KOPT-K1 (cell line): ENCODE measurements around the gene RAB21.

ENCODE experiments used
- H3K27ac ChIP-seq: fragments of 200-600 bp; sonication (generic); 2 replicates; pipeline ENCODE4 v1.5.1; 2016; ENCODE audit warnings: antibody characterized with exemption, mild to moderate bottlenecking, low read depth, low read length; ENCODE audit not compliant: poor library complexity, severe bottlenecking
- H3K36me3 ChIP-seq: fragments of 200-600 bp; sonication (generic); 2 replicates; pipeline ENCODE4 v1.5.1; 2017; ENCODE audit warnings: antibody characterized with exemption, mild to moderate bottlenecking, low read length, moderate library complexity; ENCODE audit not compliant: insufficient read depth
- H3K9me3 ChIP-seq: fragments of 200-600 bp; sonication (generic); 2 replicates; pipeline ENCODE4 v1.5.1; 2017; ENCODE audit warnings: antibody characterized with exemption, low read length, mild to moderate bottlenecking; ENCODE audit not compliant: insufficient read depth, poor library complexity, severe bottlenecking

RAB21 gene

GRCh38 chr12:71766202-71766601 lies 11.5 kb downstream of the RAB21 start:
- peaks cover 19% of the 10 kb centered on the region for H3K36me3 ChIP-seq
- no peak overlapping the region for H3K27ac ChIP-seq
- peaks cover 12% of the 10 kb centered on the region for H3K9me3 ChIP-seq

GRCh38 chr12:71767183-71767582 lies 12.5 kb downstream of the RAB21 start:
- peaks cover 2% of the 10 kb centered on the region for H3K9me3 ChIP-seq
- H3K27ac ChIP-seq: no peak overlapping the region
- peaks cover 28% of the 10 kb centered on the region for H3K36me3 ChIP-seq

GRCh38 chr12:71768900-71769299 lies 14.2 kb downstream of the RAB21 start:
- Histone ChIP-seq H3K36me3 (peaks cover 41% of the 10 kb centered on the region), H3K27ac (no peak overlapping the region), H3K9me3 (no peaks in the 10 kb centered on the region)

GRCh38 chr12:71771069-71771468 lies 16.4 kb downstream of the RAB21 start:
- Histone ChIP-seq H3K36me3 (peaks cover 61% of the 10 kb centered on the region), H3K9me3 (no peaks in the 10 kb centered on the region), H3K27ac (no peak overlapping the region)

GRCh38 chr12:71772735-71773134 lies 18.1 kb downstream of the RAB21 start:
- peaks cover 71% of the 10 kb centered on the region for H3K36me3 ChIP-seq
- H3K9me3 ChIP-seq: no peaks in the 10 kb centered on the region
- H3K27ac ChIP-seq: no peak overlapping the region

GRCh38 chr12:71780237-71780822 lies 25.7 kb downstream of the RAB21 start:
- H3K9me3 ChIP-seq: no peaks in the 10 kb centered on the region
- H3K36me3 ChIP-seq: peaks cover 74% of the 10 kb centered on the region
- H3K27ac ChIP-seq: no peak overlapping the region

- Histone ChIP-seq H3K9me3 (no peaks in the 10 kb centered on the region), H3K27ac (no peak overlapping the region), H3K36me3 (peaks cover 79% of the 10 kb centered on the region)
Measured at GRCh38 chr12:71782017-71782416, 27.4 kb downstream of the RAB21 start.

GRCh38 chr12:71786829-71787228 lies 32.2 kb downstream of the RAB21 start:
- no peak overlapping the region for H3K27ac ChIP-seq

GRCh38 chr12:71787580-71787979 lies 32.9 kb downstream of the RAB21 start:
- H3K27ac ChIP-seq: no peak overlapping the region
- H3K9me3 ChIP-seq: no peaks in the 10 kb centered on the region
- peaks cover 68% of the 10 kb centered on the region for H3K36me3 ChIP-seq

More at GRCh38 chr12:71786829-71787228, 32.2 kb downstream of the RAB21 start:
- H3K9me3 ChIP-seq: no peaks in the 10 kb centered on the region
- H3K36me3 ChIP-seq: peaks cover 76% of the 10 kb centered on the region

GRCh38 chr12:71790331-71790730 lies 35.7 kb downstream of the RAB21 start:
- Histone ChIP-seq H3K36me3 (peaks cover 44% of the 10 kb centered on the region), H3K9me3 (no peaks in the 10 kb centered on the region), H3K27ac (no peak overlapping the region)

- H3K36me3 ChIP-seq: peaks cover 31% of the 10 kb centered on the region
- H3K9me3 ChIP-seq: no peaks in the 10 kb centered on the region
- no peak overlapping the region for H3K27ac ChIP-seq
Measured at GRCh38 chr12:71791473-71792150, 36.9 kb downstream of the RAB21 start.

GRCh38 chr12:71792599-71792998 lies 37.9 kb downstream of the RAB21 start:
- peaks cover 23% of the 10 kb centered on the region for H3K36me3 ChIP-seq
- H3K9me3 ChIP-seq: no peaks in the 10 kb centered on the region

GRCh38 chr12:71795901-71796300 lies 41.2 kb downstream of the RAB21 start:
- Histone ChIP-seq H3K27ac (no peak overlapping the region), H3K9me3 (no peaks in the 10 kb centered on the region), H3K36me3 (no peaks in the 10 kb centered on the region; the same call in 1 of the 2 replicates)

More at GRCh38 chr12:71792599-71792998, 37.9 kb downstream of the RAB21 start:
- H3K27ac ChIP-seq: no peak overlapping the region

- H3K36me3 ChIP-seq: no peaks in the 10 kb centered on the region
Measured at GRCh38 chr12:71797531-71797930, 42.9 kb downstream of the RAB21 start.

GRCh38 chr12:71799106-71799505 lies 44.4 kb downstream of the RAB21 start:
- no peaks in the 10 kb centered on the region for H3K36me3 ChIP-seq
- no peaks in the 10 kb centered on the region for H3K9me3 ChIP-seq
- H3K27ac ChIP-seq: no peak overlapping the region

More at GRCh38 chr12:71797531-71797930, 42.9 kb downstream of the RAB21 start:
- H3K9me3 ChIP-seq: no peaks in the 10 kb centered on the region
- H3K27ac ChIP-seq: no peak overlapping the region

GRCh38 chr12:71800177-71800576 lies 45.5 kb downstream of the RAB21 start:
- H3K9me3 ChIP-seq: no peaks in the 10 kb centered on the region
- H3K27ac ChIP-seq: no peak overlapping the region
- H3K36me3 ChIP-seq: no peaks in the 10 kb centered on the region
